Stimulated activated CD8-positive, alpha-beta memory T cell treated with anti-CD3 and anti-CD28 coated beads, Interleukin-7, amount 100 ng/mL, for 4 hours (primary cell): ENCODE data around the gene EPHB1.

Experiments used
- DNase-seq, 2 donors: peaks; one replicate each; pipeline ENCODE4 v3.0.0-alpha.2; 2020; ENCODE audit warnings: low read depth in 2 of 2

EPHB1 gene

GRCh38 chr3:134881305-134881704 is 86.2 kb downstream of the EPHB1 start:
- DNase-seq = no peak

- DNase-seq = no peak
Measured at GRCh38 chr3:134883697-134884385, 88.8 kb downstream of the EPHB1 start.

GRCh38 chr3:134885877-134886621 is 91.0 kb downstream of the EPHB1 start:
- DNase-seq = no peak

GRCh38 chr3:134886991-134887390 is 91.9 kb downstream of the EPHB1 start:
- DNase-seq = no peak

GRCh38 chr3:134887536-134887935 is 92.5 kb downstream of the EPHB1 start:
- no peak for DNase-seq

GRCh38 chr3:134892326-134892725 is 97.3 kb downstream of the EPHB1 start:
- DNase-seq = no peak

- no peak for DNase-seq
Measured at GRCh38 chr3:134892761-134893160, 97.7 kb downstream of the EPHB1 start.

- no peak for DNase-seq
Measured at GRCh38 chr3:134894533-134894932, 99.5 kb downstream of the EPHB1 start.

GRCh38 chr3:134895181-134895580 is 100.1 kb downstream of the EPHB1 start:
- no peak for DNase-seq

- no peak for DNase-seq
Measured at GRCh38 chr3:134896141-134896540, 101.1 kb downstream of the EPHB1 start.

GRCh38 chr3:134896696-134897095 is 101.6 kb downstream of the EPHB1 start:
- no peak for DNase-seq

GRCh38 chr3:134897391-134898141 is 102.5 kb downstream of the EPHB1 start:
- DNase-seq = no peak

GRCh38 chr3:134898181-134898754 is 103.2 kb downstream of the EPHB1 start:
- DNase-seq = no peak

- no peak for DNase-seq
Measured at GRCh38 chr3:134899786-134900185, 104.7 kb downstream of the EPHB1 start.

- DNase-seq = no peak
Measured at GRCh38 chr3:134900482-134900881, 105.4 kb downstream of the EPHB1 start.

- DNase-seq = no peak
Measured at GRCh38 chr3:134901461-134901860, 106.4 kb downstream of the EPHB1 start.

GRCh38 chr3:134903837-134904236 is 108.8 kb downstream of the EPHB1 start:
- no peak for DNase-seq

GRCh38 chr3:134904241-134904771 is 109.2 kb downstream of the EPHB1 start:
- no peak for DNase-seq

GRCh38 chr3:134904776-134905646 is 110.0 kb downstream of the EPHB1 start:
- DNase-seq = no peak

GRCh38 chr3:134905647-134905935 is 110.5 kb downstream of the EPHB1 start:
- no peak for DNase-seq

- no peak for DNase-seq
Measured at GRCh38 chr3:134908271-134908670, 113.2 kb downstream of the EPHB1 start.
